Head of caudate nucleus (tissue), 42 donors: ENCODE results near the gene MYOCD.
"Not testable (repeated sequence)": the region's sequence is repeated elsewhere in the genome, so short reads cannot be mapped to it uniquely, and the experiment has no call there.

Source experiments
- DNase-seq, 42 donors: peaks; one replicate each; pipeline versions ENCODE4 v3.0.0 to v3.0.0-alpha.2; 2020 to 2021; ENCODE audit warnings: mixed read lengths in 7 of 42
- intact Hi-C: fragments of 100-400 bp; cut with DNase I; formaldehyde crosslinking; loops from one replicate; pipeline ENCODE4 v1.15.0; 2022

The MYOCD gene

GRCh38 chr17:12665263-12666210, at the start of gene MYOCD:
Gene MYOCD (plus strand): TSS chr17:12665890. CDS start chr17:12666189, 299 bp downstream.
- DNase-seq: peak in 1 of 42 donors; percentile 4
- intact Hi-C loops: no loop called here

- intact Hi-C loops: no loop called here
Observed at GRCh38 chr17:12616161-12616560, 49.5 kb upstream of the MYOCD start.

GRCh38 chr17:12618557-12618956, 47.1 kb upstream of the MYOCD start:
- no peak for DNase-seq
- intact Hi-C loops: no loop called here

More at GRCh38 chr17:12616161-12616560, 49.5 kb upstream of the MYOCD start:
- no peak for DNase-seq

- intact Hi-C loops: no loop called here
- DNase-seq: no peak
Observed at GRCh38 chr17:12619459-12620199, 46.1 kb upstream of the MYOCD start.

GRCh38 chr17:12620200-12620720, 45.4 kb upstream of the MYOCD start:
- no peak for DNase-seq
- intact Hi-C loops: no loop called here

GRCh38 chr17:12622726-12623125, 43.0 kb upstream of the MYOCD start:
- no peak for DNase-seq
- intact Hi-C loops: no loop called here

GRCh38 chr17:12623220-12623848, 42.4 kb upstream of the MYOCD start:
- no peak for DNase-seq
- intact Hi-C loops: no loop called here

GRCh38 chr17:12624211-12624610, 41.5 kb upstream of the MYOCD start:
- intact Hi-C loops: no loop called here
- no peak for DNase-seq

- intact Hi-C loops: no loop called here
- no peak for DNase-seq
Observed at GRCh38 chr17:12625092-12625491, 40.6 kb upstream of the MYOCD start.

- intact Hi-C loops: no loop called here
- no peak for DNase-seq
Observed at GRCh38 chr17:12627177-12627629, 38.5 kb upstream of the MYOCD start.

GRCh38 chr17:12627781-12628451, 37.8 kb upstream of the MYOCD start:
- intact Hi-C loops: no loop called here
- no peak for DNase-seq

GRCh38 chr17:12631076-12631475, 34.6 kb upstream of the MYOCD start:
- intact Hi-C loops: no loop called here
- DNase-seq: no peak

GRCh38 chr17:12632785-12633184, 32.9 kb upstream of the MYOCD start:
- intact Hi-C loops: no loop called here
- DNase-seq: no peak

GRCh38 chr17:12634789-12635414, 30.8 kb upstream of the MYOCD start:
- DNase-seq: no peak

GRCh38 chr17:12635996-12636395, 29.7 kb upstream of the MYOCD start:
- DNase-seq, intact Hi-C loops: not testable (repeated sequence)

More at GRCh38 chr17:12634789-12635414, 30.8 kb upstream of the MYOCD start:
- intact Hi-C loops: no loop called here

- no peak for DNase-seq
- intact Hi-C loops: no loop called here
Observed at GRCh38 chr17:12637015-12637414, 28.7 kb upstream of the MYOCD start.

GRCh38 chr17:12637745-12638651, 27.7 kb upstream of the MYOCD start:
- DNase-seq: no peak
- intact Hi-C loops: no loop called here
